ENCODE measurements around the gene QRICH2. TPM values are rescaled to one million over a fixed set of nuclear protein-coding genes. Genes with fewer than 3 reads are reported as not detected.
A peak's percentile ranks its signal among the peaks of the same experiment; 100 is the strongest.

QRICH2 gene
- total and polyA plus RNA-seq, 9 of the 15 experiments (the other 6 are each of a cell fraction or from before 2014, with no cell fraction given), result 0.03 to 1.6 (median 0.81) TPM

DNA sequence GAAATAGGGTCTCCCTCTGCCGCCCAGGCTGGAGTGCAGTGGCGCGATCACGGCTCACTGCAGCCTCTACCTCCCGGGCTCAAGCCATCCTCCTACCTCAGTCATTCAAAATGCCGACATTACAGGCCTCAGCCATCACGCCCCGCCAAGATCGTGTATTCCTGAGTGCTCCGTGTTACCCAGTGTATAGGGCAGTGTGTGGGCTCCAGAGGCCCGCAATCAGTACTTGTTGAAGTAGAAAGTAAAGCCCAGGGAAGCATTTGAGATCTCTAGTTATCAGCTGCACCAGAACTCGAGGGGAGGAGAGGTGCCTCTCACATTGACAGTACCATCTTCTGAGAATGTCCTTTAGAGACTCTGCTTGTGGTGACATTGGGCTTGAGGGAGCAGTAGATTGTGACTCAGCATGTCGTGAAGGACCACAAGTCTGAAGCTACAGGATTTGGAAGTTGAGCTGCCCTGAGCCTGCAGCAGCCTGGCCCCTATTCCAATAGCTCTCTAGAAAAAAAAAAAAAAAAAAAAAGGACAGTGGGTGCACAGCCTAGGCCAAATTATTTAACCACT lies 46.8 kb upstream of the QRICH2 start (continued):
- TF ChIP-seq SMAD1 (IDR thresholded peaks at IDR 0.05; ENCODE audit: low read depth, low read length, partially characterized antibody) (no peak), ILF3 (IDR thresholded peaks at IDR 0.05; ENCODE audit: borderline replicate concordance) (no peak), CXXC5 (CRISPR knock-in tag; IDR thresholded peaks at IDR 0.05) (peak; percentile 61), ADNP (tag; IDR thresholded peaks at IDR 0.05) (no peak), KDM1A (IDR thresholded peaks at IDR 0.05) (peak; percentile 97 to 98), PRPF4 (IDR thresholded peaks at IDR 0.05; ENCODE audit: insufficient read depth, low read depth, low read length, poor library complexity, severe bottlenecking) (no peak), CREM (IDR thresholded peaks at IDR 0.05; ENCODE audit: low read depth) (peak; percentile 69), POLR2H (tag; IDR thresholded peaks at IDR 0.05; ENCODE audit: low read depth) (no peak)
- TF ChIP-seq, protein P1, sequence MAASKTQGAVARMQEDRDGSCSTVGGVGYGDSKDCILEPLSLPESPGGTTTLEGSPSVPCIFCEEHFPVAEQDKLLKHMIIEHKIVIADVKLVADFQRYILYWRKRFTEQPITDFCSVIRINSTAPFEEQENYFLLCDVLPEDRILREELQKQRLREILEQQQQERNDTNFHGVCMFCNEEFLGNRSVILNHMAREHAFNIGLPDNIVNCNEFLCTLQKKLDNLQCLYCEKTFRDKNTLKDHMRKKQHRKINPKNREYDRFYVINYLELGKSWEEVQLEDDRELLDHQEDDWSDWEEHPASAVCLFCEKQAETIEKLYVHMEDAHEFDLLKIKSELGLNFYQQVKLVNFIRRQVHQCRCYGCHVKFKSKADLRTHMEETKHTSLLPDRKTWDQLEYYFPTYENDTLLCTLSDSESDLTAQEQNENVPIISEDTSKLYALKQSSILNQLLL (CRISPR knock-in tag; IDR thresholded peaks at IDR 0.05; ENCODE audit: borderline replicate concordance), result no peak
- TF ChIP-seq, protein P2, sequence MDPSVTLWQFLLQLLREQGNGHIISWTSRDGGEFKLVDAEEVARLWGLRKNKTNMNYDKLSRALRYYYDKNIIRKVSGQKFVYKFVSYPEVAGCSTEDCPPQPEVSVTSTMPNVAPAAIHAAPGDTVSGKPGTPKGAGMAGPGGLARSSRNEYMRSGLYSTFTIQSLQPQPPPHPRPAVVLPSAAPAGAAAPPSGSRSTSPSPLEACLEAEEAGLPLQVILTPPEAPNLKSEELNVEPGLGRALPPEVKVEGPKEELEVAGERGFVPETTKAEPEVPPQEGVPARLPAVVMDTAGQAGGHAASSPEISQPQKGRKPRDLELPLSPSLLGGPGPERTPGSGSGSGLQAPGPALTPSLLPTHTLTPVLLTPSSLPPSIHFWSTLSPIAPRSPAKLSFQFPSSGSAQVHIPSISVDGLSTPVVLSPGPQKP (CRISPR knock-in tag; IDR thresholded peaks at IDR 0.05), result no peak
- TF ChIP-seq, protein P3, sequence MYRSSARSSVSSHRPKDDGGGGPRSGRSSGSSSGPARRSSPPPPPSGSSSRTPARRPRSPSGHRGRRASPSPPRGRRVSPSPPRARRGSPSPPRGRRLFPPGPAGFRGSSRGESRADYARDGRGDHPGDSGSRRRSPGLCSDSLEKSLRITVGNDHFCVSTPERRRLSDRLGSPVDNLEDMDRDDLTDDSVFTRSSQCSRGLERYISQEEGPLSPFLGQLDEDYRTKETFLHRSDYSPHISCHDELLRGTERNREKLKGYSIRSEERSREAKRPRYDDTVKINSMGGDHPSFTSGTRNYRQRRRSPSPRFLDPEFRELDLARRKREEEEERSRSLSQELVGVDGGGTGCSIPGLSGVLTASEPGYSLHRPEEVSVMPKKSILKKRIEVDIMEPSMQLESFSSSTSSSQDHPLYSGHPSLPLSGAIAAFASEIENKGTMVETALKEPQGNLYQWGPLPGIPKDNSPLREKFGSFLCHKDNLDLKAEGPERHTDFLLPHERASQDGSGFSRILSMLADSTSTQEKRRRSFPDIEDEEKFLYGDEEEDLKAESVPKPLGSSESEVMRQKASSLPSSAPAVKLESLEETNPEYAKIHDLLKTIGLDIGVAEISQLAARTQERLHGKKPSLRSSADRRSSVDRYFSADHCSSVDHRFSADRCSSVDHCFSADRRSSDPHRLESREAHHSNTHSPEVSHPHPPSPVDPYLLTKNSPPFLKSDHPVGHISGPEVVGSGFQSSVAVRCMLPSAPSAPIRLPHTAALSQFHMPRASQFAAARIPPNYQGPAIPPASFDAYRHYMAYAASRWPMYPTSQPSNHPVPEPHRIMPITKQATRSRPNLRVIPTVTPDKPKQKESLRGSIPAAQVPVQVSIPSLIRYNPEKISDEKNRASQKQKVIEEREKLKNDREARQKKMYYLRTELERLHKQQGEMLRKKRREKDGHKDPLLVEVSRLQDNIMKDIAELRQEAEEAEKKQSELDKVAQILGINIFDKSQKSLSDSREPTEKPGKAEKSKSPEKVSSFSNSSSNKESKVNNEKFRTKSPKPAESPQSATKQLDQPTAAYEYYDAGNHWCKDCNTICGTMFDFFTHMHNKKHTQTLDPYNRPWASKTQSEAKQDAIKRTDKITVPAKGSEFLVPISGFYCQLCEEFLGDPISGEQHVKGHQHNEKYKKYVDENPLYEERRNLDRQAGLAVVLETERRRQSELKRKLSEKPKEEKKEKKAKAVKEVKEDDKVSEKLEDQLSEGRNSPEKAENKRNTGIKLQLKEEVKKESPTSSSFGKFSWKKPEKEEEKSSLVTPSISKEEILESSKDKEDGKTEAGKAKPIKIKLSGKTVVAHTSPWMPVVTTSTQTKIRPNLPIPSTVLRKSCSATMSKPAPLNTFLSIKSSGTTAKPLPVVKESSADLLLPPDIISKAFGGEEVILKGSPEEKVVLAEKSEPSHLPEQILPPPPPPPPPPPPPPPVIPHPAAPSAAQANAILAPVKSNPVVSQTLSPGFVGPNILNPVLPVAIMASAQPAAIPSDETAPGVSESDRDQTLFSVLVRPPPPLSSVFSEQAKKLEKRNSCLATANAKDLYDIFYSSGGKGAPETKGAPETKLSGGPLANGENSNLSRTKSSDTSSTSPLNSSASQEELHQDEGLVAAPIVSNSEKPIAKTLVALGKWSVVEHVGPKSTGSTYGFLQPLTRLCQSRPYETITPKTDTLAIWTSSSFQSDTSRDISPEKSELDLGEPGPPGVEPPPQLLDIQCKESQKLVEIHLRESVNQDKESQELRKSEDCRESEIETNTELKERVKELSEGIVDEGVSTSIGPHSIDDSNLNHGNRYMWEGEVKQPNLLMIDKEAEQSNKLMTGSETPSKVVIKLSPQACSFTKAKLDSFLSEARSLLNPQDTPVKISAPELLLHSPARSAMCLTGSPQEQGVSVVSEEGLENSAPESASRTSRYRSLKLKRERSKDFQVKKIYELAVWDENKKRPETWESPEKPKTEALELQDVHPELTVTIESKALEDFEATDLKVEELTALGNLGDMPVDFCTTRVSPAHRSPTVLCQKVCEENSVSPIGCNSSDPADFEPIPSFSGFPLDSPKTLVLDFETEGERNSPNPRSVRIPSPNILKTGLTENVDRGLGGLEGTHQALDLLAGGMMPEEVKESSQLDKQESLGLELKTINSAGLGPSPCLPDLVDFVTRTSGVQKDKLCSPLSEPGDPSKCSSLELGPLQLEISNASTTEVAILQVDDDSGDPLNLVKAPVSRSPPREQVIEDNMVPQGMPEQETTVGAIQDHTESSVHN (IDR thresholded peaks at IDR 0.05; ENCODE audit: borderline replicate concordance in 1 of 2, low read depth in 1 of 2), result no peak
- TF ChIP-seq, protein P4, sequence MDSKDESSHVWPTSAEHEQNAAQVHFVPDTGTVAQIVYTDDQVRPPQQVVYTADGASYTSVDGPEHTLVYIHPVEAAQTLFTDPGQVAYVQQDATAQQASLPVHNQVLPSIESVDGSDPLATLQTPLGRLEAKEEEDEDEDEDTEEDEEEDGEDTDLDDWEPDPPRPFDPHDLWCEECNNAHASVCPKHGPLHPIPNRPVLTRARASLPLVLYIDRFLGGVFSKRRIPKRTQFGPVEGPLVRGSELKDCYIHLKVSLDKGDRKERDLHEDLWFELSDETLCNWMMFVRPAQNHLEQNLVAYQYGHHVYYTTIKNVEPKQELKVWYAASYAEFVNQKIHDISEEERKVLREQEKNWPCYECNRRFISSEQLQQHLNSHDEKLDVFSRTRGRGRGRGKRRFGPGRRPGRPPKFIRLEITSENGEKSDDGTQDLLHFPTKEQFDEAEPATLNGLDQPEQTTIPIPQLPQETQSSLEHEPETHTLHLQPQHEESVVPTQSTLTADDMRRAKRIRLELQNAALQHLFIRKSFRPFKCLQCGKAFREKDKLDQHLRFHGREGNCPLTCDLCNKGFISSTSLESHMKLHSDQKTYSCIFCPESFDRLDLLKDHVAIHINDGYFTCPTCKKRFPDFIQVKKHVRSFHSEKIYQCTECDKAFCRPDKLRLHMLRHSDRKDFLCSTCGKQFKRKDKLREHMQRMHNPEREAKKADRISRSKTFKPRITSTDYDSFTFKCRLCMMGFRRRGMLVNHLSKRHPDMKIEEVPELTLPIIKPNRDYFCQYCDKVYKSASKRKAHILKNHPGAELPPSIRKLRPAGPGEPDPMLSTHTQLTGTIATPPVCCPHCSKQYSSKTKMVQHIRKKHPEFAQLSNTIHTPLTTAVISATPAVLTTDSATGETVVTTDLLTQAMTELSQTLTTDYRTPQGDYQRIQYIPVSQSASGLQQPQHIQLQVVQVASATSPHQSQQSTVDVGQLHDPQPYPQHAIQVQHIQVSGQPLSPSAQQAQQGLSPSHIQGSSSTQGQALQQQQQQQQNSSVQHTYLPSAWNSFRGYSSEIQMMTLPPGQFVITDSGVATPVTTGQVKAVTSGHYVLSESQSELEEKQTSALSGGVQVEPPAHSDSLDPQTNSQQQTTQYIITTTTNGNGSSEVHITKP (IDR thresholded peaks at IDR 0.05; ENCODE audit: partially characterized antibody), result no peak

Measured in K562 (cell line).